NT2/D1 (cell line): Measurements from ENCODE around the gene MERTK.

Experiments used
- SUZ12 ChIP-seq: IDR thresholded peaks from 2 replicates; pipeline ENCODE4 v1.6.1; 2011; ENCODE audit not compliant: insufficient read length, insufficient read depth; ENCODE audit errors: extremely low read depth
- ZNF274 ChIP-seq: IDR thresholded peaks from 2 replicates; pipeline ENCODE4 v1.6.1; 2011; ENCODE audit warnings: mild to moderate bottlenecking, low read depth, low read length

- TF ChIP-seq SUZ12, result no peak
- no peak for TF ChIP-seq ZNF274
Observed at GRCh38 chr2:111940333-111941196, 42.2 kb downstream of the MERTK start.
